ENCODE data around the gene ORAI3.
A peak's percentile ranks its signal among the peaks of the same experiment; 100 is the strongest.
"Not testable (repeated sequence)": the region's sequence is repeated elsewhere in the genome, so short reads cannot be mapped to it uniquely, and the experiment has no call there.

ORAI3 gene

DNA sequence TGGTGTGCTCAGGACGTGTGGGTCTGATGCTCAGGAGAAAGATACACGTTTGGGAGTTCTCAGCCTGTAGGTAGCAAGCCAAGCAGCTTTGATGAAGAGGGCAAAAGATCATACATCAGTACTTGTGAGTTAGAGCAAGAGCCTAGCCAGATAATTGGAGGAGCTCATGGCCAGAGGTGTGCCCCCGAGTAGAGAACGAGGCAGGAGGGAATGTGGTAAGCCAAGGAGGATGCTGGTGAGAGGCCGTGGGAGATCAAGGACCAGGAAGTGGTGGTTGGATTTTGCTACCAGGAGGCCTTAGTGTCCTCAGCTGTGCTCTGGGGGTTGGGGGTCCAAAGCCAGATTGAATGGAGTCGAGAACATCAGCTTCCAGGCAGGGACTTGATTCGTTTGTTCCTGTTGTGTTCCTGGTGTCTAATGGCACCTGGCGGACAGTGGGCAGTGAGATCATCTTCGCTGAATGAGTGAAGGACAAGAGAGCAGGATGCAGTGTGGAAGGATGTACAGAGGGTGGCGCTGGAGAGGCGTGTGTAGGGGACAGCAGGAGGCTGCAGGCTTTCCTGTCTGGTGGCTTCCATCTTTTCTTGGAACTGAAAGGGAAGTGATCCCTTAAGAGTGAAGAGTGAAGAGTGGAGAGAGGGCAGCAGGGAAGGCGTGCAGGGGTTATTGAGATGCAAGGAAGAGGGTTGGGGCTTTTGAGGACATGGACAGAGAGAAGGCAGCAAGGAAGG lies 13.9 kb upstream of the ORAI3 start:
- CTCF ChIA-PET, result interaction anchor here (0.7 to 11.2 kb wide), 9 partner anchors 6 to 223 kb away, joined by 3 to 98 read pairs (median 3); partner anchors contain the start of gene VKORC1
- POLR2A ChIA-PET, result no interaction called here
- Histone ChIP-seq H3K36me3 (ENCODE audit: control insufficient read depth in 4 of 4, insufficient read depth in 4 of 4, low read length in 3 of 4) (peaks cover 8 to 48% (median 26%) of the 10 kb centered on the region in 4 experiments), H3K4me1 (ENCODE audit: control extremely low read depth in 1 of 4, control insufficient read depth in 4 of 4, insufficient read depth in 4 of 4, low read length in 3 of 4) (peaks cover 0 to 24% (median 23%) of the 10 kb centered on the region in 4 experiments), H3K27me3 (replicated peaks in 2 of 5; ENCODE audit: control insufficient read depth in 4 of 5, insufficient read depth in 5 of 5, low read length in 4 of 5) (no peaks in the 10 kb centered on the region), H3K4me3 (ENCODE audit: control insufficient read depth in 1 of 7, extremely low read depth in 1 of 7, insufficient read depth in 4 of 7, low read depth in 2 of 7, low read length in 6 of 7) (no peak overlapping the region), H3K27ac (ENCODE audit: insufficient read depth in 1 of 2, low read depth in 1 of 2, low read length in 2 of 2, poor library complexity in 1 of 2, severe bottlenecking in 2 of 2) (no peak overlapping the region), H3K9me3 (ENCODE audit: control extremely low read depth in 1 of 5, control insufficient read depth in 4 of 5, insufficient read depth in 2 of 5, low read depth in 1 of 5, low read length in 4 of 5) (no peaks in the 10 kb centered on the region)
- 43% methylated on average over 11 of the region's 12 CpGs for WGBS (ENCODE audit: insufficient coverage)
- DNase-seq, result peak in 2 of 3 donors; percentile 58 to 68

DNA sequence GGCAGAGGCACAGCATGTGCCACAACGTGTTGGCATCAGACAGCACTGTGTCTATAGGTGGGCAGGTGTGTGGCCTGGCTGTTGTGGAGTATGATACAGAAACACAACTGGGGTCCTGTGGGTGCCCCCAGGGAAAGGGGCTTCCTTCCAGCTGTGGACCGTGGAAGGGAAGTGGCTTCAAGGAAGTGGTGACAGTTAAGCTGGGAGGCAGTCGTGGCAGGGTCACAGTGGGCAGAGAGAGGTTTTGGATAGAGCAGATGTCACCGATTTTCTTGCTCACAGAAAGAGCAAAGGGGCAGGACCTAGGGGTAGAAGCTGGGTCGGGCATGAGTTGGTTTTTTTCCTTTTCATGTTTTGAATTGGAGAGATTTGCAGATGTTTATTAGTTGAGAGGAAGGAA lies 11.2 kb upstream of the ORAI3 start:
- Histone ChIP-seq H3K4me1 (ENCODE audit: control extremely low read depth in 1 of 4, control insufficient read depth in 4 of 4, insufficient read depth in 4 of 4, low read length in 3 of 4) (peaks cover 0 to 36% (median 32%) of the 10 kb centered on the region in 4 experiments), H3K4me3 (ENCODE audit: control insufficient read depth in 1 of 7, extremely low read depth in 1 of 7, insufficient read depth in 4 of 7, low read depth in 2 of 7, low read length in 6 of 7) (peak overlapping the region in 1 of 7 experiments; percentile 13), H3K36me3 (ENCODE audit: control insufficient read depth in 4 of 4, insufficient read depth in 4 of 4, low read length in 3 of 4) (peaks cover 2 to 33% (median 17%) of the 10 kb centered on the region in 4 experiments), H3K9me3 (ENCODE audit: control extremely low read depth in 1 of 5, control insufficient read depth in 4 of 5, insufficient read depth in 2 of 5, low read depth in 1 of 5, low read length in 4 of 5) (no peaks in the 10 kb centered on the region), H3K27me3 (replicated peaks in 2 of 5; ENCODE audit: control insufficient read depth in 4 of 5, insufficient read depth in 5 of 5, low read length in 4 of 5) (no peaks in the 10 kb centered on the region), H3K27ac (ENCODE audit: insufficient read depth in 1 of 2, low read depth in 1 of 2, low read length in 2 of 2, poor library complexity in 1 of 2, severe bottlenecking in 2 of 2) (peak overlapping the region; percentile 11 to 13)
- POLR2A ChIA-PET, result no interaction called here
- WGBS (ENCODE audit: insufficient coverage), result 17% methylated on average over 3 of the region's 5 CpGs
- CTCF ChIA-PET, result interaction anchor here (0.6 to 11.2 kb wide), 4 partner anchors 9 to 554 kb away, joined by 3 to 98 read pairs (median 32); partner anchors contain the start of gene ORAI3
- DNase-seq, result peak in 1 of 3 donors; percentile 35

DNA sequence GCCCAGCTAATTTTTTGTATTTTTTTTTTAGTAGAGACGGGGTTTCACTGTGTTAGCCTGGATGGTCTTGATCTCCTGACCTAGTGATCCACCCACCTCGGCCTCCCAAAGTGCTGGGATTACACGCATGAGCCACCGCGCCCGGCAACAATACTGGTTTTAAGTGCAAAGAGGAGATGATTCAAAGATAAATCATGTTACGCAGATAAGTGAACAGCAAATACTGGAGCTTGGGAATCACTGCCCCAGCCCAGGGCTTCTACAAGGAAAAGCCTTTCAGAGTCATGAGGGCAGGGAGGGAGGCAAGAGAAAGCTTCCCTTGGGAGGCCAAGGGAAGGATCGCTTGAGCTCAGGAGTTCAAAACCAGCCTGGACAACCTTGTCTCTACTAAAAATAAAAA lies 9.3 kb upstream of the ORAI3 start:
- POLR2A ChIA-PET; H3K9me3 ChIP-seq (ENCODE audit: control extremely low read depth in 1 of 5, control insufficient read depth in 4 of 5, insufficient read depth in 2 of 5, low read depth in 1 of 5, low read length in 4 of 5); H3K4me3 ChIP-seq (ENCODE audit: control insufficient read depth in 1 of 7, extremely low read depth in 1 of 7, insufficient read depth in 4 of 7, low read depth in 2 of 7, low read length in 6 of 7); H3K27me3 ChIP-seq (replicated peaks in 2 of 5; ENCODE audit: control insufficient read depth in 4 of 5, insufficient read depth in 5 of 5, low read length in 4 of 5); H3K27ac ChIP-seq (ENCODE audit: insufficient read depth in 1 of 2, low read depth in 1 of 2, low read length in 2 of 2, poor library complexity in 1 of 2, severe bottlenecking in 2 of 2); DNase-seq: not testable (repeated sequence)
- Histone ChIP-seq H3K4me1 (ENCODE audit: control extremely low read depth in 1 of 4, control insufficient read depth in 4 of 4, insufficient read depth in 4 of 4, low read length in 3 of 4) (peaks cover 0 to 35% (median 30%) of the 10 kb centered on the region in 4 experiments), H3K36me3 (ENCODE audit: control insufficient read depth in 4 of 4, insufficient read depth in 4 of 4, low read length in 3 of 4) (peaks cover 1 to 44% (median 27%) of the 10 kb centered on the region in 4 experiments)
- CTCF ChIA-PET, result interaction anchor here (1.0 to 11.2 kb wide), 4 partner anchors 10 to 100 kb away, joined by 3 to 98 read pairs (median 28); no protein-coding TSS in a partner anchor
- WGBS (ENCODE audit: insufficient coverage), result 100% methylated on average over 7 of the region's 8 CpGs

DNA sequence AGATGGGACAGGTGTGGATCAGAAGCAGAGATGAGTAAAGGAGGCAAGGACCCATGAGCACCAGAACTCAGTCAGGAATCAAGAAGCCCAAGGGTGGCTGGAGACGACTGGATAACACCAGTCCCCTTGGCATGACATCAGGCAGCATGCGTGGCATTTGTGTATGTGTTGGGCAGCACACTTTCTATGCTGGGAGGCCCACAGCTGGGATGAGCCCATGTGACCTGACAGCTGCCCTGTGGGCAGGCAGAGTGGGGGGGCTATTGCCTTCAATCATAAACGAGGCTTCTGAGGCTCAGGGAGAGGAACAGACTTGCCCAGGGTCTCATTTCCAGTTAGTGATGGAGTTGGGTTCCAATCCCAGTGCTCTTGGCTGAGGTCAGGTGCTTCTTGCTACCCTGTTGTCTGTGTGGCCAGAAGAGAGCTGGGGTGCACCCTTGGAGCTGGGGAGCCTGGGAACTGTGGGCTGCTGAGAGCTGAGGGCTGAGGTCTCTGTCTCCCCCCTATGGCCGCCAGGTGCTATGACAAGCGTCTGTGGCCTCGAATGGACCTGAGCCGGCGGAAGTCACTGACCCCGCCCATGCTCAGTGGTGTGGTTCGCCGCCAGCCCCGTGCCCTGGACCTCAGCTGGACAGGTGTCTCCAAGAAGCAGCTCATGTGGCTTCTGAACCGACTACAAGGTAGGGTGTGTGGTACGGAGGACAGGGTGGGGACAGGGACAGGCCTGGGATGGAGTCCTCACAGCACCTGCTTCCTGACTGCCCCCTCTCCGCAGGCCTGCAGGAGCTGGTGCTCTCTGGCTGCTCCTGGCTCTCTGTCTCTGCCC lies 7.1 kb upstream of the ORAI3 start:
- H3K36me3 ChIP-seq (ENCODE audit: control insufficient read depth in 4 of 4, insufficient read depth in 4 of 4, low read length in 3 of 4), result peaks cover 0 to 50% (median 30%) of the 10 kb centered on the region in 4 experiments
- peak overlapping the region in 2 of 7 experiments; percentile 19 to 48 for H3K4me3 ChIP-seq (ENCODE audit: control insufficient read depth in 1 of 7, extremely low read depth in 1 of 7, insufficient read depth in 4 of 7, low read depth in 2 of 7, low read length in 6 of 7)
- peak; percentile 65 to 72 (median 68) for DNase-seq
- ChIA-PET CTCF (interaction anchor here (0.6 to 11.2 kb wide), 17 partner anchors 8 to 218 kb away, joined by 3 to 98 read pairs (median 4); partner anchors contain the start of gene FBXL19), POLR2A (no interaction called here)
- H3K27me3 ChIP-seq (replicated peaks in 2 of 5; ENCODE audit: control insufficient read depth in 4 of 5, insufficient read depth in 5 of 5, low read length in 4 of 5), result no peaks in the 10 kb centered on the region
- H3K4me1 ChIP-seq (ENCODE audit: control extremely low read depth in 1 of 4, control insufficient read depth in 4 of 4, insufficient read depth in 4 of 4, low read length in 3 of 4), result peaks cover 0 to 27% (median 19%) of the 10 kb centered on the region in 4 experiments
- no peaks in the 10 kb centered on the region for H3K9me3 ChIP-seq (ENCODE audit: control extremely low read depth in 1 of 5, control insufficient read depth in 4 of 5, insufficient read depth in 2 of 5, low read depth in 1 of 5, low read length in 4 of 5)
- peak overlapping the region in 1 of 2 experiments; percentile 40 for H3K27ac ChIP-seq (ENCODE audit: insufficient read depth in 1 of 2, low read depth in 1 of 2, low read length in 2 of 2, poor library complexity in 1 of 2, severe bottlenecking in 2 of 2)
- WGBS (ENCODE audit: insufficient coverage), result 23% methylated on average over 13 of the region's 15 CpGs

DNA sequence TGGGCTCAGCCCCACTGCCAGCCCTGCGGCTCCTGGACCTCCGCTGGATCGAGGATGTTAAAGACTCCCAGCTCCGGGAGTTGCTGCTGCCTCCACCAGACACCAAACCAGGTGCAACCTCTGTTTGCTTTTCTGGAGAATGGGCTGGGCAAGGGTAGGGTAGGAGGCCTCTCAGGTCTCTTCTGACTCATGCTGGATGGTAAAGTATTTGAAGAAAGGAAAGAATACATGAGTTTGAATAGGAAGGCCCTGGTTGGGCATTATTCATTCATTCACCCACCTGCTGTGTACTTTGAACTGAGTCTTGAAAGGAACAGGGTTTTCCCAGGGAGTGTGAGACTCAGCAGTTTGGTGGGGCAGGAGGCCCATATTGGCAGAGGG lies 6.5 kb upstream of the ORAI3 start:
- Histone ChIP-seq H3K4me1 (ENCODE audit: control extremely low read depth in 1 of 4, control insufficient read depth in 4 of 4, insufficient read depth in 4 of 4, low read length in 3 of 4) (peaks cover 0 to 23% (median 16%) of the 10 kb centered on the region in 4 experiments), H3K27me3 (replicated peaks in 2 of 5; ENCODE audit: control insufficient read depth in 4 of 5, insufficient read depth in 5 of 5, low read length in 4 of 5) (no peaks in the 10 kb centered on the region), H3K9me3 (ENCODE audit: control extremely low read depth in 1 of 5, control insufficient read depth in 4 of 5, insufficient read depth in 2 of 5, low read depth in 1 of 5, low read length in 4 of 5) (no peaks in the 10 kb centered on the region), H3K36me3 (ENCODE audit: control insufficient read depth in 4 of 4, insufficient read depth in 4 of 4, low read length in 3 of 4) (peaks cover 0 to 50% (median 31%) of the 10 kb centered on the region in 4 experiments), H3K27ac (ENCODE audit: insufficient read depth in 1 of 2, low read depth in 1 of 2, low read length in 2 of 2, poor library complexity in 1 of 2, severe bottlenecking in 2 of 2) (peak overlapping the region in 1 of 2 experiments; percentile 40), H3K4me3 (ENCODE audit: control insufficient read depth in 1 of 7, extremely low read depth in 1 of 7, insufficient read depth in 4 of 7, low read depth in 2 of 7, low read length in 6 of 7) (peak overlapping the region in 1 of 7 experiments; percentile 48)
- POLR2A ChIA-PET, result no interaction called here
- 94% methylated on average over 3 of the region's 4 CpGs for whole genome bisulfite sequencing (ENCODE audit: insufficient coverage)
- no peak for DNase-seq
- CTCF ChIA-PET, result interaction anchor here (0.8 to 11.2 kb wide), 15 partner anchors 8 to 219 kb away, joined by 3 to 98 read pairs (median 4); partner anchors contain the start of gene FBXL19

DNA sequence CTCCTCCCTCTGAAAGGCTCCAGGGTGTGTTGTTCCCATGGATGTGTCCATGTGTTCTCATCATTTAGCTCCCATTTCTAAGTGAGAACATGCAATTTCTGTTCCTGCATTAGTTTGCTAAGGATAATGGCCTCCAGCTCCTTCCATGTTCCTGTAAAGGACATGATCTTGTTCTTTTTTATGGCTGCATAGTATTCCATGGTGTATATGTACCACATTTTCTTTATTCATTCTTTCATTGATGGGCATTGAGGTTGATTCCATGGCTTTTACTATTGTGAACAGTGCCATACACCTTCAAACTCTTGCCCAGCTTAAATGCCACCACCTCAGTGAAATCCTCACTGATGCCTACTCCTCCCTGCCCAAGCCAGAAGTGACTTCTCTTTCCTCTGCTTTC lies 4.5 kb upstream of the ORAI3 start:
- POLR2A ChIA-PET, result no interaction called here

More for the DNA sequence above, 4.5 kb upstream of the ORAI3 start:
- Histone ChIP-seq H3K4me3 (ENCODE audit: control insufficient read depth in 1 of 7, extremely low read depth in 1 of 7, insufficient read depth in 4 of 7, low read depth in 2 of 7, low read length in 6 of 7) (no peak overlapping the region), H3K36me3 (ENCODE audit: control insufficient read depth in 4 of 4, insufficient read depth in 4 of 4, low read length in 3 of 4) (peaks cover 0 to 54% (median 31%) of the 10 kb centered on the region in 4 experiments), H3K27ac (ENCODE audit: insufficient read depth in 1 of 2, low read depth in 1 of 2, low read length in 2 of 2, poor library complexity in 1 of 2, severe bottlenecking in 2 of 2) (no peak overlapping the region), H3K4me1 (ENCODE audit: control extremely low read depth in 1 of 4, control insufficient read depth in 4 of 4, insufficient read depth in 4 of 4, low read length in 3 of 4) (peaks cover 0 to 22% (median 17%) of the 10 kb centered on the region in 4 experiments), H3K27me3 (replicated peaks in 2 of 5; ENCODE audit: control insufficient read depth in 4 of 5, insufficient read depth in 5 of 5, low read length in 4 of 5) (no peaks in the 10 kb centered on the region), H3K9me3 (ENCODE audit: control extremely low read depth in 1 of 5, control insufficient read depth in 4 of 5, insufficient read depth in 2 of 5, low read depth in 1 of 5, low read length in 4 of 5) (no peaks in the 10 kb centered on the region)
- CTCF ChIA-PET, result interaction anchor here (1.6 to 11.2 kb wide), 3 partner anchors 10 to 99 kb away, joined by 16 to 98 read pairs (median 26); no protein-coding TSS in a partner anchor
- no peak for DNase-seq

Data from common myeloid progenitor, CD34-positive (primary cell).